COR-L47 (cell line): Measurements from ENCODE around the gene AFF2.

Experiments used
- DNase-seq: peaks from one replicate; lab custom pipeline; 2025; lab: John Stamatoyannopoulos, UW

Gene AFF2

GRCh38 chrX:149010013-149010852, 509.8 kb downstream of the AFF2 start:
- no peak for DNase-seq

GRCh38 chrX:149010853-149011224, 510.4 kb downstream of the AFF2 start:
- DNase-seq: no peak

- no peak for DNase-seq
Observed at GRCh38 chrX:149013081-149013480, 512.7 kb downstream of the AFF2 start.

GRCh38 chrX:149021159-149021558, 520.7 kb downstream of the AFF2 start:
- DNase-seq: no peak

- DNase-seq: no peak
Observed at GRCh38 chrX:149022485-149022884, 522.1 kb downstream of the AFF2 start.

- no peak for DNase-seq
Observed at GRCh38 chrX:149032449-149032848, 532.0 kb downstream of the AFF2 start.

GRCh38 chrX:149036086-149036485, 535.7 kb downstream of the AFF2 start:
- DNase-seq: no peak

GRCh38 chrX:149037281-149037870, 537.0 kb downstream of the AFF2 start:
- no peak for DNase-seq

- DNase-seq: no peak
Observed at GRCh38 chrX:149039057-149039456, 538.6 kb downstream of the AFF2 start.

- no peak for DNase-seq
Observed at GRCh38 chrX:149040873-149041535, 540.6 kb downstream of the AFF2 start.

- DNase-seq: no peak
Observed at GRCh38 chrX:149043401-149043800, 543.0 kb downstream of the AFF2 start.

- no peak for DNase-seq
Observed at GRCh38 chrX:149044471-149044870, 544.1 kb downstream of the AFF2 start.

- DNase-seq: no peak
Observed at GRCh38 chrX:149045645-149046210, 545.3 kb downstream of the AFF2 start.
